ENCODE results near the gene DCC.

GRCh38 chr18:53421869-53422268 lies 1081.9 kb downstream of the DCC start:
- TF ChIP-seq CTCF (IDR thresholded peaks at IDR 0.05) (no peak), EP300 (IDR thresholded peaks at IDR 0.05) (no peak), POLR2A (IDR thresholded peaks at IDR 0.05) (no peak)

Measured in tibial nerve (tissue), 4 donors.